HG02943 (cell line): ENCODE measurements around the gene KLHL18.
"Not testable (repeated sequence)": the region's sequence is repeated elsewhere in the genome, so short reads cannot be mapped to it uniquely, and the experiment has no call there.

ENCODE experiments used
- ATAC-seq: cut with Tn5 transposase; IDR thresholded peaks from one replicate; pipeline ENCODE4 v1.9.1; 2021; ENCODE audit warnings: mild to moderate bottlenecking, low read depth, moderate library complexity; ENCODE audit not compliant: unreplicated experiment

The KLHL18 gene

DNA sequence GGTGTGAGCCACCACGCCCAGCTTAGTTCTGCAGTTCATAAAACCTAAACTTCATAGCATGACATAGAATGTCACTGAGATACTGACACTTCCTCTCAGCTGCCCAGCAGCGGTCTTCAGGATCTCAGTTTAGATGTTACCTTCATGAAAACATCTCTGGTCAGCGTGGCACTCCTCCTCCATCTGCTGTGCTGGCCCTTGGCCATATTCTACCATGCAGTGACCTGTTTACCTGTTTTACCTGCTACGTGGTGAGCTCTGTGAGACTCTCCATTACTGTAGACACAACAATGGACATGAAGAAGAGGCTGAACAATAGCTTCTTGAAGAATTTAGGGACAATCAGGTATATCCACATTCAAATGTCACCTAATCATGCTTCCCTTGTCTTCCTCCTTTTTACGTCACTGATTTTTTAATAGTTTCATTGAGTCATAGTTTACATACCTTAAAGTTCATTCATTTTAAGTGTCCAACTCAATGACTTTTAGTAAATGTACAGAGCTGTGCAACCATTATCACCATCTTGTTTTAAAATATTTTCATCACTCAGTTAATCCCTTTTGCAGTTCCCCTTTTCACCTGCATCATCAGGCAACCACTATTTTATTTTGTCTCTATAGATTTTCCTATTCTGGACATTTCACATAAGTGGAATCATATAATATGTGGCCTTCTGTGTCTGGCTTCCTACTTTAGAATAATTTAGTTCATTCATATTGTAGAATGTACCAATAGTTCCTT, 65.8 kb downstream of the KLHL18 start:
- ATAC-seq: no peak

DNA sequence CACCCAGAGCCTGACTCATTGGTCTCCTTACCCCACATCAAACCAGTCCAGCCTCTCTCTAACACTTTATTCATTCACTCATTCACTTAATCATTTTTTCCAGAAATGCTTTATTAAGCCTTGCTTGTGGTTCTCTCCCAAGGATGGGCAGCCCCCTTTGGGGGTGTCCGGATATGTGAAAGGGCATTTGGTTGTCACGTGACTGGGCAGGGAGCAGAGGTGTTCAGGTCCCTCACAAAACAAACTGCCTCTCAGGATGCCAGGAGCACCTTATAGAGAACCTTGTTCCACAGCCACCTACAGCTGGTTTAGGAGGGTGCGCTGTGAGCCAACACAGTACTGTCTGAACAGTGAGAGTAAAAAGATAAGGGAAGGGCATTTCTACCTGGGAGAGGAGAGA, 72.3 kb downstream of the KLHL18 start:
- no peak for ATAC-seq

DNA sequence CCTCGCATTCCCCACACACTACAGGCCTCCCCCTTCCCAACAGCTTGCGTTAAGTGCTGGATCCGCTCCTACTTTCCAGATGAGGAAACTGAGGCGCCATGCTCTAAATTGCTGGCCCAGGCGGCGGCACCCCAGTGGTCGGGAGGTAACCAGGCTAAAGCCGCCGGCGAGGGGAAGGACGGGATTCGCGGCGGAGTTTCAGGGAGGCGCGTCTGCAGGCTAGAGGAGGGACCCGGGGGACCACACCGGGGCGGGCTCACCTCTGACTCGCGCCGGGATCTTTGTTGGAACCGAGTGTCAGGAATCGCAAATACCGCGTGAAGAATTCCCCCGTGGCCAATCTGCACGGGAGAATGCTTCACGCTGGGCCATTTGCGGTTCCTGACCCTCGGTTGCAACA, 73.5 kb downstream of the KLHL18 start:
- ATAC-seq: no peak

DNA sequence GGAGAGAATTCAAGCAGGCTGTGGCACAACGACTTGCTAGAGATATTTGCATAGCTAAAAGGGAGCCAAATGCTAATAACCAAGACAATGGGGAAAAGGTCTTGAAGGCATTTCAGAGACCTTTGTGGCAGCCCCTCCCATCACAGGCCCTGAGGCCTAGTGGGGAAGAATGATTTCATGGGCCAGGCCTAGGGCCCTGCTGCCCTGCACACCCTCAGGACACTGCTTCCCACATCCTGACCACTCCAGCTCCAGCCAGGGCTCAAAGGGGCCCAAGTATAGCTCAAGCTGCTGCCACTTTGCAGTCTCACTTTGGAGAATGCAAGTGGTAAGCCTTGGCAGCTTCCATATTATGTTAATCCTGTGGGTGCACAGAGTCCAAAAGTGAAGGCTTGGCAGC, 76.6 kb downstream of the KLHL18 start:
- ATAC-seq: no peak

DNA sequence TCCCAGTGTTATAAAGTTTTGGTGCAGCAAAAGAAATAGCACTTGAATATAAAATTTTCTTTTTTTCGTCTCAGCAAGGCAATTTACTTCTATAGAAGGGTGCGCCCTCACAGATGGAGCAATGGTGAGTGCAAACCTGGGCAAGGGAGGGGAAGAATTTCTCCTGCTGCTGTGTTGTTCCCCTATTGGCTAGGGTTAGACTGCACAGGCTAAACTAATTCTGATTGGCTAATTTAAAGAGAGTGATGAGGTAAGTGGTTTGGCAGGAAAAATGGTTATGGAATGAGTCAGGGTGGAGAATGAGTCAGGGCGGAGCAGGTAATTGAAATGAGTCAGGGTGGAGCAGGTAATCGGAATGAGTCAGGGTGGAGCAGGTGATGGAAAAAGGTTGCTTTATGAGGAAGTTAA, 77.4 kb downstream of the KLHL18 start:
- not testable (repeated sequence) for ATAC-seq

DNA sequence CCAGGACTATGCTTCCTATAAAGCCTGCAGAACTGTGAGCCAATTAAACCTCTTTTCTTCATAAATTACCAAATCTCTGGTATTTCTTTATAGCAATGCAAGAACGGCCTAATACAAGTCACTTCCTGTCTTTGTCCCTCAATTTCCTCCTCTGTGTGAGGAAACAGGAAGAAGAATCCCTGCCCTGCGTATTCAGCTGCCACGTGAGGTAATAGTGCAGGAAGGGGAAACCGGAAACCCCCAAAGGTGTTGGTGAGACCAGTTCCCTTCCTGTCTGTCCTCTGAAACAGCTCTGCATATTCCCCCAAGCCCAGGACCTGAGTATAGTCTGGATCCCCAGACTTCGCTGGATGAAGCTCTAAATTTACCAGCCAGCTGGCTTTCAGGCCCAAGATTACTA, 80.0 kb downstream of the KLHL18 start:
- ATAC-seq: no peak

DNA sequence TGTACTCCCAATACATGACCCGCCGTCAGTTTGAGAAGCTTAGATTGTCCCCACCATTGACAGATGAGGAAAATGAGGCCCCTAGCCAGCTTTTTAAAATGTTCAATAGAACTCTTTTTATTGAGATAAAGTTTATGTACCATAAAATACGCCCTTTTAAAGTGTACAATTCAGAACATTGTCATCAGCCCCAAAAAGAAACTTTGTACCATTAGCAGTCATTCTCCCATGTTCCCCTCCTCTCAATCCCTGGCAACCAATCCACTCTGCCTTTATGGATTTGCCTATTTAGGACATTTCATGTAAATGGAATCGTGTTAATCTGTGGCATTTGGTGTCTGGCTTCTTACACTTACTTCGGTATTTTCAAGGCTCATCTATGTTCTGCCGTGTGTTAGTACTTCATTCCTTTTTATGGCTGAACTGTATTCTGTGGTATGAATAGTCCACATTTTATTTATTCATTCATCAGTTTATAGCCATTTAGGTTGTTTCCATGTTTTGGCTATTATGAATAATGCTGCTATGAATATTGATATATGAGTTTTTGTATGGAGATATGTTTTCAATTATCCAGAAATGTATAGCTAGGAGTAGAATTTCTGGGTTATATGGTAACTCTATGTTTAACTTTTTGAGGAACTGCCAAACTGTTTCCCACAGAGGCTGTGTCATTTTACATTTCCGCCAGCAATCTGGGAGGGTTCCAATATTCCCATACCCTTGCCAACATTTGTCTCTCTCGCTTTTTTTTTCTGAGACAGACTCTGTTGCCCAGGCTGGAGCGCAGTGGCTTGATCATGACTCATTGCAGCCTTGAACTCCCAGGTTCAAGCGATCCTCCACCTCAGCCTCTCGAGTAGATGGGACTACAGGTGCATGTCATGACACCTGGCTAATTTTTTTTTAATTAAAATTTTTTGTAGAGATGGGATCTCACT, 82.7 kb downstream of the KLHL18 start:
- no peak for ATAC-seq

DNA sequence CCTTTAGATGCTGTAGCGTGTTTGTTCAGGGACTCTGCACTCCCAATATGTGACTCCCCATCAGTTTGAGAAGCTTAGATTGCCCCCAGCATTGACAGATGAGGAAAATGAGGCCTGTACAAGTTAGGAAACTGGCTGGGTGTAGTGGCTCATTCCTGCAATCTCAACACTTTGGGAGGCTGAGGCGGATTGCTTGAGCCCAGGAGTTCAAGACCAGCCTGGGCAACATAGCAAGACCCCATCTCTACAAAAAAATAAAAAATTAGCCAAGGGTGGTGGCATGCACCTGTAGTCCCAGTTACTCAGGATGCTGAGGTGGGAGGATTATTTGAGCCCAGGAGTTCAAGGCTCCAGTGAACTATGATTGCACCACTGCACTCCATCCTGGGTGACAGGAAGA, 84.1 kb downstream of the KLHL18 start:
- ATAC-seq: no peak

DNA sequence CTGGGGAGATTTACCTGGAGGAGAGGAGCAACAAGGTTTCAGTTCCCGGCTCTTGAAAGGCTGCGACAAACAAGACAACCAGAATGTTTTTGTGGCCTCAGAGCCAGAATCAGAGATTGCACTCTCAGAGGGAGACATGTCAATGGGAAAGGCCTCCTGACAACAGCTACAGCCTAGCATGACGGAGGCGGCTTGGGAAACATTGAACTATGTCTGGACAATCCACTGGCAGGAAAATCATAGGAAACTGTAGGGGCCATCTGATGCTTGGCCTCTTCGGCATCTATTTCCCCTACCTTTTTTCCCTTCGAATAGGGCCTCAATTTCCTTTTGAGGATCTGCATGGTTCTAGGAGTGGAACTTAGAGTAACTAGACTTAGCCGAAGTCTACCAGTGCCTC, 84.9 kb downstream of the KLHL18 start:
- no peak for ATAC-seq

DNA sequence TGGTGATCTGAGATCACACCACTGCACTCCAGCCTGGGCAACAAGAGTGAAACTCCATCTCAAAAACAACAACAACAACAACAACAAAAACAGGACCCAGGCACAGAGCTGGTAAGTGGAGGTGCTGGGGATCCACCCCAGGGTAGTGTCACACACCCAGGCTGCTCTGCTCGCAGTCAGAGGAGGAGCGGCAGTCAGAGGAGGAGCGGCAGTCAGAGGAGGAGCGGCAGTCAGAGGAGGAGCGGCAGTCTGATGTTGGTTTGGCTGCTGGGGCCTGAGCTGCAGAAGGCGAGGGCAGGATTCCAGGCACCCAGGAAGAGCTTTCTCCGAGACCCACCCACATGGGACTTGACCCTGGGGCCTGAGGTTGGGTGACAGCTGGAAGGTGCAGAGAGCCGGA, 87.3 kb downstream of the KLHL18 start:
- ATAC-seq: not testable (repeated sequence)

DNA sequence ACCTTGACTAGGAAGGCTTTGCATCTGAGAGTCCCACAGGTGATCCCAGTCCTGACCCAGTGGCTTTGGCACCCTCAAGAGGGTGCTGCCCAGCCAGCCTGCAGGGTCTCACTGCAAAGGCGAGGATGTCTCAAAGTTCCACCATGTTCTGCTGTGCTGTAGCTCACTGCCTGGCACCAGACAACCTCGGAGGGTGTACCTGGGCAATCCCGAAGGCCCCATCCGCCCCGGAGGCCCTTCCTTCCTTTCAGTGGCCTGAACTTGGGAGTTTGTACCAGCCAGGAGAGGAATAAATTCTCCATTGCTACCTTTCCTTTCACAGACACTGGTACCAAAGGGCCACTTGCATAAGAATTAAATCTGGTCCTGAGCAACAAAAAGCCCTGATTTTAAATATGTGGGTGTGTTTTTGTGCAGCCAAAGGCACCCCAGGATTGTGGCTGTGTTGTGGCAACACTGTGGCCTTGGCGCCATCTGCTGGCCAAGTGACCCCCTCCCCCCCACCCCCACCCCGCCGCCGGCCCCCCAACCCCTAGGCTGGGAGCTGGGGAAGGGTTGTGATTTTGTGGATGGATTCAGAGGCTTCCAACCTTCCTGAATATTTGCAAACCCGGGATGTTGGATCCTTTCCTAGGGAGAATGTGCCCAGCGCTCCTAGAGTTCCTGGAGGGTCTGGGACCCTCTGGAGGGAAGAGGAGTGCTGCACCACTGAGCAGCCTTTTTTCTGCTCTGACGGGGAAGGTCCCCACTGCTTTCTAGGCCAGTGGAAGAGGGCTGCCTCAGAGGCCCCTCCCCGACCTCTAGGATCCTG, 88.3 kb downstream of the KLHL18 start:
- ATAC-seq: no peak

DNA sequence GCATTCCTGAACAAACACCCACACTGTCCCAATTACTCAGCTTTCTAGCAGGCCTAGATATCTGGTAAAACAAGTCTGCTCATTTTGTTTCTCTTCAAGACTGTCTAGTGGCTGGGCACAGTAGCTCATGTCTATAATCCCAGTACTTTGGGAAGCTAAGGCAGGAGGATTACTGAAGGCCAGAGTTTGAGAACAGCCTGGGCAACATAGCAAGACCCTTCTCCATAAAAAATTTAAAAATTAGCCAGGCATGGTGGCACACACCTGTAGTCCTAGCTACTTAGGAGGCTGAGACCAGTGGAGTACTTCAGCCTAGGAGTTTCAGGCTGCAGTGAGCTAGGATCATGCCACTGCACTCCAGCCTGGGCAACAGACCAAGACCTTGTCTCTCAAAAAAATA, 91.8 kb downstream of the KLHL18 start:
- ATAC-seq: no peak

DNA sequence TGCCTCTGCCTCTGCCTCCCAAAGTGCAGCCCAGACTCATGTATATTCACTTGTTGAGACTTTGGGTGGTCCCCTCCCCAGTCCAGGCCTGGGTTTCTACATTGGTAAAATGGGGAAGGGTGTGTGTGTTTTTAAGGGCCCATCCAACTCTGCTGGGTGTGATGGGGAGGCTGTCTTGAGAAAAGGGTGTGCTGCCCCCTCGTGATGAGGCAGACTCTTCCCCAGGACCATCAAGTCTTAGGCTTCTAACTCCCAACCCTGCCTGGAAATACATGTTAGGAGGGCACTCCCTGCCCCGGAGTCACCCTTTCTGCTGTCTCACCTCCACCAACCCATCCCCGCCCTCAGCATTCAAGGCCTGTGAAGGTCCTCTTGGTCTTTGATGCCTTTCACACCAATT, 93.6 kb downstream of the KLHL18 start:
- no peak for ATAC-seq

DNA sequence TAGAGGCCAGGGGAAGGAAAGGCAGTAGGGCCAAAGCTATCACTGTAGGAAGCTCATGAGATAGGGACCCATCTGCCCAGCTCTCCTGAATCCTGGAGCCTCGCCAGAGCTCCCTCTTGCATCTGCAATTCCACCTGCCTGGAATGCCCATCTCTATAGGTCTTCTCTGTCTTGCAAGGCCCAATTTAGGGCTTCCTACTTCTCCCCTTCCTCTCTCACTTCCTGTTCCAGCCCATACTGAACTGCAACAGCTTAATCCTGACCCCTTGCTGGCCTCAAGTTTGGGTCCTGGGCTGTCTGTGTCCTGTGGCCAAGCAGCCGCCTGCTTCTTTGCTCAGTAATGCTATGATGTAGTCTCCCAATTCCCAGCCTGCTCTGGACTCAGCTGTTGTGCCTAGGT, 94.4 kb downstream of the KLHL18 start:
- no peak for ATAC-seq

DNA sequence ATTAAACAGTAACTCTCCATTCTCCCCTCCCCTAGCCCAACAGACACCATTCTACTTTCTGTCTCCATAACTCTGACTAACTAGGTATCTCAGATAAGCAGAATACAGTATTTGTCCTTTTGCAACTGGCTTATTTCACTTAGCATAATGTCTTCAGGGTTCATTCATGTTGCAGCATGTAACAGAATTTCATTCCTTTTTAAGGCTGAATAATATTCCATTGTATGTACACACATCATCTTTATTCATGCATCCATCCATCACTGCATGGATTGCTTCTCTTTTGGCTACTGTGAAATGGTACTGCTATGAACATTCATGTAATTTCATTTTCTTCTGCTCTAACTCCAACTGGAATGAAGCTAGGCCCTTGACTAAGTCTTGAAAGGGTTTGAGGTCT, 96.1 kb downstream of the KLHL18 start:
- ATAC-seq: no peak

DNA sequence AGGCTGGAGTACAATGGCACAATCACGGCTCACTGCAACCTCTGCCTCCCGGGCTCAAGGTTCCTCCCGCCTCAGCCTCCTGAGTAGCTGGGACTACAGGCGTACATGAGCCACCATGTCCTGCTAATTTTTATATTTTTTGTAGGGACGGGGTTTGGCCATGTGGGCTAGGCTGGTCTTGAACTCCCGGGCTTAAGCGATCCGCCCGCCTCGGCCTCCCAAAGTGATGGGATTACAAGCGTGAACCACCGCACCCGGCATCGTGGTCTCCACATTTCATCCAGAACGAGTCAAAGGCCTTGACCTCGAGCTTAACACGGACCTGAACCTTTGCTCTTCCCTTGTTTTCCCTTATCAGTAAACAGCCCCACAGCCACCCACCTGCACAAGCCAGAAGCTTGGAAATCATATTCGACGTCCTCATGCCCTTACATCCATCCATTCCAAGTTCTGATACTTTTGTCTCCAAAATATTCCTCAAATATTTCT, 96.7 kb downstream of the KLHL18 start:
- ATAC-seq: no peak

DNA sequence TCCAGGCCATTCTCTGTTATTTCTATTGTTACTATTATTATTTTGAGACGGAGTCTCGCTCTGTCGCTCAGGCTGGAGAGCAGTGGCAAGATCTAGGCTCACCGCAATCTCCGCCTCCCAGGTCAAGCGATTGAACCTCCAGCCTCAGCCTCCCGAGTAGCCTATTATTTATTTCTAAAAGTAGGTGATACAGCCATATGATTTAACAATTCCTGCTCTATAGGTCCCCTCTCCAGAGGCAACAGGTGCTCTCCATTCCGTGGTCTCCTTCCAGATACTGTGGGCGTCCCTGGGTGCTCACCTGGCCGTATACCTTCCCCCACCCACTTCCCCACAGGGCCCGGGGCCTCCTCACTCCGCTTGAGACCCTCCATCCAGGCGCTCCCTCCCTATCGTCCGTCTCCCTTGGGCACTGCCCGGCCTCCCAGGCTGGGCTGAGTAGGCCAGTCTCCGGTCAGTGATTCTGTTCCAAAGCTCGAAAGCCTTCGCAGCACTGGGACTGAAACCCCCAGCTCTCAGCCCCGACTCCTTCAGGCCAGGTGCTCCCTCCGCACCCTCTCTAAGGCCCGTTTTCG, 97.4 kb downstream of the KLHL18 start:
- peak; percentile 1 for ATAC-seq

DNA sequence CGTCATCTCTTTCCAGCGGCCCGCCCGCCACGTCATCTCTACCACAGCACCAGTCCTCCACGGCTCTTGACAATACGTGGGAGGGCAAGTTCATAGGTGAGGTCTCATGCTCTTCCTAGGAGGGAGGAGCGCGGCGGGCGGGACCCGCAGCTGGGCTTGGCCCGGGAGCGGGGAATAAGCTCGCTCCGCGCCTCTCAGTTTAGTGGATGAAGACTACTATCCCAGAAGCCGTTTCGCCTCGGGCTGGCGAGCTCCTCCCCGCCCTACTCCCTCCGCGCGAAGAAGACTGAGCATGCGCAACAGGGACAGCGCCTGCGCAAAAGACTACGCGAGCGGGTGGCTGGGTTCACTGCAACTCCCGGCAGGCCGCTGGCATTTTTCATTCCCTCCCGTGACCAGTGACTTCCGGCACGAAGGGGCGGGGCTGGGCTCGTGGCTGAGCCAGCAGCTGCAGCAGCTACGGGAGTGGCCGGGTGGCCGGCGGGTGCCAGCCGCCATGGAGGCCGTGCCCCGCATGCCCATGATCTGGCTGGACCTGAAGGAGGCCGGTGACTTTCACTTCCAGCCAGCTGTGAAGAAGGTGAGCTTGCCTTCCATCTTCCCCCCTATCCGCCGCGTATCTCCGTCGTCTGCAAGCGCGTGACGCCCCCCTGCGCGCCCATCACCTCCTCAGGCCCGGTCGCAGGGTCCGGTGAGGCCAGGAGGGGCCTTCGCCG, 98.0 kb downstream of the KLHL18 start, which contains the start of gene PTPN23:
Gene PTPN23 (plus strand): TSS at position 421 of the 716 bp plus-strand sequence. CDS start 76 bp downstream, at position 497.
- peak; percentile 71 for ATAC-seq

DNA sequence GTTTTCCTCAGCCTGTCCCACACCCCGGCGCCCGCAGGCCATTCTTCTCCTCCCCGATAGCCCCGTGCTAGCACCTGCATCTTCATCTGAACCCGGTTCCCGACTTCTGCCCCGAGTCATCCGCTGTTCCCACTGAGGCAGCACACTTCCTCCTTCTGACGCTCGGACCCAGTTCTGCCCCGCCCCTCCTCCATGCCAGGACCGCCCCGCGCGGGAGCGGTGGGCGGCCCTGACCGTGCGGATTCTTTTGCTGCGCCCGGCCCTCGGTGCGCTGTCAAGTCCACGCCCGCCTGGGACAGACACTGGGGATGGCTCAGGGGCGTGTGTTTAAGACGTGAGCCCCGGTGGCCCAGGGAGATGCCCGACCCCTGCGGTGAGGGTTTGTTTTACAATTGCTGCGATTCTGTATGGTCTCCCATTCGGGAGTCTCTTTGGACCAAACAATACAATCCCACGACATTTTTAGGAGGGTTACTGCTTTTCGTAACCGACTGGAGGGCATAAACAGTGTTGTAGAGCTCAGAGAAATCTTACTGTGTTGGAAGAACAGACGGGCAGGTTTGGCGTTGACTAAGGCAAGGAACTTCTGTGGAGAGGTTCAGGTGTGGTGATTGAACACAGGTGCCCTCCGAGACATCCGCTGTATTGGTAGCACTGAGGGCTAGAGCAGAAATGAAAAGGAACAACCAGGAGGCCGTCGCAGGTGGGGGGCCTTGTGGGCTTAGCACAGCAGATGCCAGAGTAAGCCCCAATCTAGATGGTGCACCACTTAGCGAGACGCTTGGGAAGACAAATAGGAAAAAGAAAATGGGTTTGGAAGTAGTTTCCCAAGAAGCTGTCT, 98.8 kb downstream of the KLHL18 start:
- peak; percentile 71 for ATAC-seq
